GM12878 (cell line): ENCODE results near the gene GAS2. TPM values are rescaled to one million over a fixed set of nuclear protein-coding genes. Genes with fewer than 3 reads are reported as not detected.

Experiments
- ATAC-seq: fragments of 200-7000 bp; cut with Tn5 transposase; 3 replicates; pipeline ENCODE4 v1.9.1; 2020; ENCODE audit warnings: mild to moderate bottlenecking, moderate library complexity
- BruUV-seq: library from RNA; stranded (reverse); fragments of 400-500 nt; replicated peaks from 2 replicates; lab custom pipeline; 2021; lab: Mats Ljungman, UMichigan
- CTCF ChIA-PET: fragments of 300-600 bp; sonication (Branson Sonifier 250); formaldehyde crosslinking; extraction: SDS; loops from one replicate; lab custom pipeline; 2021; ENCODE audit warnings: inconsistent platforms; lab: Yijun Ruan, JAX
- POLR2A ChIA-PET: fragments of 350-600 bp; formaldehyde crosslinking; extraction: SDS; loops from one replicate; lab custom pipeline; 2021; ENCODE audit warnings: inconsistent platforms; lab: Charles Lee
- RAD21 ChIA-PET: fragments of 300-600 bp; sonication (Branson Sonifier 250); formaldehyde crosslinking; loops from one replicate; lab custom pipeline; 2023; ENCODE audit warnings: antibody characterized with exemption; ENCODE audit not compliant: unreplicated experiment; lab: Charles Lee
- SMC1A ChIA-PET: fragments of 300-600 bp; sonication (Branson Sonifier 250); formaldehyde crosslinking; loops from one replicate; lab custom pipeline; 2023; ENCODE audit not compliant: unreplicated experiment, uncharacterized antibody; lab: Charles Lee
- DNase-seq: peaks from one replicate; pipeline ENCODE4 v3.0.0-alpha.2; 2011; ENCODE audit warnings: low read depth, low spot score
- FAIRE-seq: peaks from 3 replicates; lab custom pipeline; 2011; peaks lifted over from hg19 to GRCh38; lab: Jason Lieb, UNC
- H2AFZ ChIP-seq: 2 replicates; pipeline ENCODE4 v1.6.0; 2011; ENCODE audit warnings: low read depth, low read length, control low read depth; ENCODE audit not compliant: control insufficient read depth
- H3K27ac ChIP-seq: 2 replicates; pipeline ENCODE4 v1.5.1; 2011; ENCODE audit warnings: control low read depth; ENCODE audit not compliant: control insufficient read depth, insufficient read depth
- H3K27me3 ChIP-seq, 2 experiments: replicated peaks in 1 of 2; 2 replicates each; pipeline versions ENCODE4 v1.6.0 to v1.6.1; 2011; ENCODE audit warnings: low read length in 1 of 2; ENCODE audit not compliant: control insufficient read depth in 2 of 2, insufficient read depth in 2 of 2
- H3K36me3 ChIP-seq, 2 experiments: 2 replicates each; pipeline ENCODE4 v1.5.1; 2011; ENCODE audit warnings: low read length in 1 of 2; ENCODE audit not compliant: control insufficient read depth in 2 of 2, insufficient read depth in 2 of 2
- H3K4me1 ChIP-seq: 2 replicates; pipeline ENCODE4 v1.6.1; 2011; ENCODE audit warnings: mild to moderate bottlenecking, low read length, moderate library complexity, mixed read lengths; ENCODE audit not compliant: control insufficient read depth, insufficient read depth
- H3K4me2 ChIP-seq: 2 replicates; pipeline ENCODE4 v1.6.0; 2011; ENCODE audit warnings: control low read depth; ENCODE audit not compliant: control insufficient read depth, insufficient read depth
- H3K4me3 ChIP-seq: fragments of 200-600 bp; sonication (generic); 2 replicates; pipeline ENCODE4 v1.5.1; 2016
- H3K79me2 ChIP-seq: 2 replicates; pipeline ENCODE4 v1.6.0; 2011; ENCODE audit warnings: low read length; ENCODE audit not compliant: control insufficient read depth, insufficient read depth
- H3K9ac ChIP-seq: 2 replicates; pipeline ENCODE4 v1.8.0; 2011; ENCODE audit warnings: low read length, control low read depth, mixed read lengths; ENCODE audit not compliant: control insufficient read depth, insufficient read depth
- H3K9me3 ChIP-seq: replicated peaks from 3 replicates; pipeline ENCODE4 v1.5.1; 2011; ENCODE audit warnings: mild to moderate bottlenecking, low read length; ENCODE audit not compliant: control insufficient read depth, insufficient read depth
- H4K20me1 ChIP-seq: 2 replicates; pipeline ENCODE4 v1.6.0; 2011; ENCODE audit not compliant: control insufficient read depth, insufficient read depth
- ASH2L ChIP-seq: fragments of 300-600, 200-600 bp; sonication (generic); IDR thresholded peaks from 2 replicates; pipeline ENCODE4 v1.6.1; 2017; ENCODE audit warnings: low read depth, mild to moderate bottlenecking, borderline replicate concordance
- FOXK2 ChIP-seq: fragments of 450-650 bp; IDR thresholded peaks from 2 replicates; pipeline ENCODE4 v1.6.1; 2017; ENCODE audit warnings: mild to moderate bottlenecking, moderate library complexity
- HDAC2 ChIP-seq: fragments of 200-600 bp; sonication (generic); IDR thresholded peaks from 2 replicates; pipeline ENCODE4 v1.6.1; 2017
- HDGF ChIP-seq: fragments of 450-650 bp; IDR thresholded peaks from 2 replicates; pipeline ENCODE4 v1.6.1; 2016; ENCODE audit warnings: antibody characterized with exemption
- NRF1 ChIP-seq: conservative IDR thresholded peaks from 2 replicates; pipeline ENCODE4 v1.6.1; 2011; ENCODE audit warnings: mild to moderate bottlenecking, low read depth, low read length, improper control_type of control experiment
- POLR2A ChIP-seq: IDR thresholded peaks from 2 replicates; pipeline ENCODE4 v1.6.1; 2011; ENCODE audit warnings: low read depth, mild to moderate bottlenecking, low read length
- SMAD1 ChIP-seq: fragments of 450-650 bp; IDR thresholded peaks from 2 replicates; pipeline ENCODE4 v1.6.1; 2018; ENCODE audit warnings: mild to moderate bottlenecking, low read depth; ENCODE audit not compliant: partially characterized antibody
- ZBTB4 ChIP-seq: fragments of 450-650 bp; formaldehyde crosslinking; IDR thresholded peaks from 2 replicates; pipeline ENCODE4 v1.4.0; 2022; ENCODE audit warnings: mild to moderate bottlenecking, moderate library complexity
- ZZZ3 ChIP-seq: IDR thresholded peaks from 2 replicates; pipeline ENCODE4 v1.6.1; 2011; ENCODE audit warnings: low read depth; ENCODE audit not compliant: control insufficient read depth, insufficient read length
- WGBS: methylation state at CpG from one replicate; pipeline ENCODE4 v1.1.6; 2016; ENCODE audit warnings: low lambda C conversion rate; ENCODE audit not compliant: insufficient replicate concordance, insufficient coverage; ENCODE audit errors: missing lambda C conversion rate; 5-methylcytosine and 5-hydroxymethylcytosine counted together
- in situ Hi-C: fragments of 300-500 bp; cut with MboI; formaldehyde crosslinking; loops from 9 replicates; pipeline ENCODE4 v1.14.3; 2018; ENCODE audit warnings: mixed read lengths
- intact Hi-C: fragments of 100-400 bp; cut with micrococcal nuclease; formaldehyde crosslinking; loops from one replicate; pipeline ENCODE4 v1.14.2; 2022; ENCODE audit not compliant: unreplicated experiment
- polyA plus RNA-seq, 11 experiments: library from polyadenylated mRNA; depleted of rRNA in 4 of 11; unstranded in 6 of 11; stranded (reverse) in 5 of 11; fragments of >200 nt; fragmentation: Nextera tagmentation in 4 of 11; fragmentation: Illumina TruSeq in 1 of 11; extraction: Ambion mirVana in 4 of 11; extraction: Trizol in 1 of 11; gene quantifications; 1 replicate in 1 of 11; 2 replicates in 10 of 11; pipeline versions ENCODE4 v1.2.1 to v1.2.3, GENCODE V29; 2011 to 2016; ENCODE audit warnings: inconsistent platforms in 2 of 11, missing spikeins in 2 of 11, low read depth in 1 of 11
- total RNA-seq, 4 experiments: library from RNA; depleted of rRNA in 3 of 4; stranded (reverse); fragments of >200 nt in 3 of 4; fragmentation: Illumina TruSeq in 1 of 4; extraction: Trizol in 1 of 4; gene quantifications; 2 replicates each; pipeline versions ENCODE4 v1.2.1 to v1.2.3, GENCODE V29; 2013 to 2021
- TF ChIP-seq, protein P1 (sequence below): fragments of 450-650 bp; IDR thresholded peaks from 2 replicates; pipeline ENCODE4 v1.6.1; 2016; ENCODE audit warnings: mild to moderate bottlenecking
- TF ChIP-seq, protein P2 (sequence below): fragments of 450-650 bp; IDR thresholded peaks from 2 replicates; pipeline ENCODE4 v1.6.1; 2018; ENCODE audit warnings: borderline replicate concordance, mild to moderate bottlenecking; ENCODE audit not compliant: partially characterized antibody
- TF ChIP-seq, protein P3 (sequence below): fragments of 450-650 bp; formaldehyde crosslinking; IDR thresholded peaks from 2 replicates; pipeline ENCODE4 v1.4.0; 2020; ENCODE audit warnings: mild to moderate bottlenecking, moderate library complexity

GAS2 gene
- total and polyA plus RNA-seq, 10 of the 15 experiments (the other 5 are each of a cell fraction or from before 2014, with no cell fraction given): 16.4 to 81.4 (median 26.2) TPM

- TF ChIP-seq ZBTB4 (no peak), ASH2L (no peak), POLR2A (no peak), HDGF (no peak), SMAD1 (no peak), HDAC2 (no peak)
- TF ChIP-seq, protein P1, sequence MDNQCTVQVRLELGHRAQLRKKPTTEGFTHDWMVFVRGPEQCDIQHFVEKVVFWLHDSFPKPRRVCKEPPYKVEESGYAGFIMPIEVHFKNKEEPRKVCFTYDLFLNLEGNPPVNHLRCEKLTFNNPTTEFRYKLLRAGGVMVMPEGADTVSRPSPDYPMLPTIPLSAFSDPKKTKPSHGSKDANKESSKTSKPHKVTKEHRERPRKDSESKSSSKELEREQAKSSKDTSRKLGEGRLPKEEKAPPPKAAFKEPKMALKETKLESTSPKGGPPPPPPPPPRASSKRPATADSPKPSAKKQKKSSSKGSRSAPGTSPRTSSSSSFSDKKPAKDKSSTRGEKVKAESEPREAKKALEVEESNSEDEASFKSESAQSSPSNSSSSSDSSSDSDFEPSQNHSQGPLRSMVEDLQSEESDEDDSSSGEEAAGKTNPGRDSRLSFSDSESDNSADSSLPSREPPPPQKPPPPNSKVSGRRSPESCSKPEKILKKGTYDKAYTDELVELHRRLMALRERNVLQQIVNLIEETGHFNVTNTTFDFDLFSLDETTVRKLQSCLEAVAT: no peak
Measured at GRCh38 chr11:22753416-22753815, 87.0 kb downstream of the GAS2 start (continued).

GRCh38 chr11:22761066-22761465 is 94.7 kb downstream of the GAS2 start:
- ChIA-PET RAD21 (interaction anchor here (0.6 to 1.9 kb wide), 4 partner anchors 14 to 90 kb away, joined by 3 to 6 read pairs (median 4); no protein-coding TSS in a partner anchor), CTCF (interaction anchor here (0.9 to 1.7 kb wide), 7 partner anchors 11 to 68 kb away, joined by 3 to 6 read pairs (median 4); no protein-coding TSS in a partner anchor), POLR2A (interaction anchor here (1.2 kb wide), 1 partner anchor 14 kb away, joined by 4 read pairs; no protein-coding TSS in a partner anchor), SMC1A (interaction anchor here (0.6 to 1.4 kb wide), 11 partner anchors 10 to 90 kb away, joined by 3 to 6 read pairs (median 3); no protein-coding TSS in a partner anchor)
- H3K9me3 ChIP-seq: no peaks in the 10 kb centered on the region
- no TSS peak for BruUV-seq
- H4K20me1 ChIP-seq: no peaks in the 10 kb centered on the region
- ATAC-seq (no peak), FAIRE-seq (no peak), DNase-seq (no peak)
- in situ Hi-C loops (no loop called here), intact Hi-C loops (no loop called here)
- H2AFZ ChIP-seq: no peak overlapping the region
- H3K4me2 ChIP-seq: no peak overlapping the region
- no peaks in the 10 kb centered on the region for H3K36me3 ChIP-seq
- H3K9ac ChIP-seq: no peak overlapping the region
- H3K27ac ChIP-seq: no peak overlapping the region
- no peaks in the 10 kb centered on the region for H3K79me2 ChIP-seq
- no peak overlapping the region for H3K4me3 ChIP-seq
- 0 out of 2 replicates have a peak, but pooled peaks cover 4% of the 10 kb centered on the region for H3K4me1 ChIP-seq
- no peaks in the 10 kb centered on the region for H3K27me3 ChIP-seq
- 74% methylated on average over 1 of the region's 1 CpG for WGBS
- TF ChIP-seq, protein P2, sequence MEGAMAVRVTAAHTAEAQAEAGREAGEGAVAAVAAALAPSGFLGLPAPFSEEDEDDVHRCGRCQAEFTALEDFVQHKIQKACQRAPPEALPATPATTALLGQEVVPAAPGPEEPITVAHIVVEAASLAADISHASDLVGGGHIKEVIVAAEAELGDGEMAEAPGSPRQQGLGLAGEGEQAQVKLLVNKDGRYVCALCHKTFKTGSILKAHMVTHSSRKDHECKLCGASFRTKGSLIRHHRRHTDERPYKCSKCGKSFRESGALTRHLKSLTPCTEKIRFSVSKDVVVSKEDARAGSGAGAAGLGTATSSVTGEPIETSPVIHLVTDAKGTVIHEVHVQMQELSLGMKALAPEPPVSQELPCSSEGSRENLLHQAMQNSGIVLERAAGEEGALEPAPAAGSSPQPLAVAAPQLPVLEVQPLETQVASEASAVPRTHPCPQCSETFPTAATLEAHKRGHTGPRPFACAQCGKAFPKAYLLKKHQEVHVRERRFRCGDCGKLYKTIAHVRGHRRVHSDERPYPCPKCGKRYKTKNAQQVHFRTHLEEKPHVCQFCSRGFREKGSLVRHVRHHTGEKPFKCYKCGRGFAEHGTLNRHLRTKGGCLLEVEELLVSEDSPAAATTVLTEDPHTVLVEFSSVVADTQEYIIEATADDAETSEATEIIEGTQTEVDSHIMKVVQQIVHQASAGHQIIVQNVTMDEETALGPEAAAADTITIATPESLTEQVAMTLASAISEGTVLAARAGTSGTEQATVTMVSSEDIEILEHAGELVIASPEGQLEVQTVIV: no peak
- TF ChIP-seq NRF1 (no peak), FOXK2 (no peak), ZZZ3 (no peak)
- TF ChIP-seq, protein P3, sequence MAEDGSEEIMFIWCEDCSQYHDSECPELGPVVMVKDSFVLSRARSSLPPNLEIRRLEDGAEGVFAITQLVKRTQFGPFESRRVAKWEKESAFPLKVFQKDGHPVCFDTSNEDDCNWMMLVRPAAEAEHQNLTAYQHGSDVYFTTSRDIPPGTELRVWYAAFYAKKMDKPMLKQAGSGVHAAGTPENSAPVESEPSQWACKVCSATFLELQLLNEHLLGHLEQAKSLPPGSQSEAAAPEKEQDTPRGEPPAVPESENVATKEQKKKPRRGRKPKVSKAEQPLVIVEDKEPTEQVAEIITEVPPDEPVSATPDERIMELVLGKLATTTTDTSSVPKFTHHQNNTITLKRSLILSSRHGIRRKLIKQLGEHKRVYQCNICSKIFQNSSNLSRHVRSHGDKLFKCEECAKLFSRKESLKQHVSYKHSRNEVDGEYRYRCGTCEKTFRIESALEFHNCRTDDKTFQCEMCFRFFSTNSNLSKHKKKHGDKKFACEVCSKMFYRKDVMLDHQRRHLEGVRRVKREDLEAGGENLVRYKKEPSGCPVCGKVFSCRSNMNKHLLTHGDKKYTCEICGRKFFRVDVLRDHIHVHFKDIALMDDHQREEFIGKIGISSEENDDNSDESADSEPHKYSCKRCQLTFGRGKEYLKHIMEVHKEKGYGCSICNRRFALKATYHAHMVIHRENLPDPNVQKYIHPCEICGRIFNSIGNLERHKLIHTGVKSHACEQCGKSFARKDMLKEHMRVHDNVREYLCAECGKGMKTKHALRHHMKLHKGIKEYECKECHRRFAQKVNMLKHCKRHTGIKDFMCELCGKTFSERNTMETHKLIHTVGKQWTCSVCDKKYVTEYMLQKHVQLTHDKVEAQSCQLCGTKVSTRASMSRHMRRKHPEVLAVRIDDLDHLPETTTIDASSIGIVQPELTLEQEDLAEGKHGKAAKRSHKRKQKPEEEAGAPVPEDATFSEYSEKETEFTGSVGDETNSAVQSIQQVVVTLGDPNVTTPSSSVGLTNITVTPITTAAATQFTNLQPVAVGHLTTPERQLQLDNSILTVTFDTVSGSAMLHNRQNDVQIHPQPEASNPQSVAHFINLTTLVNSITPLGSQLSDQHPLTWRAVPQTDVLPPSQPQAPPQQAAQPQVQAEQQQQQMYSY (CRISPR knock-in tag): no peak
